ENCODE results near the gene KTI12. TPM values are rescaled to one million over a fixed set of nuclear protein-coding genes. Genes with fewer than 3 reads are reported as not detected.

The KTI12 gene
- polyA plus RNA-seq, 1 of the 3 experiments (the other 2 are of a cell fraction), result 13.7 TPM

GRCh38 chr1:51982161-51982560, 51.4 kb downstream of the KTI12 start:
- Histone ChIP-seq H3K4me2 (no peak overlapping the region), H2AFZ (ENCODE audit: low read depth) (no peak overlapping the region), H4K20me1 (ENCODE audit: insufficient read depth) (no peaks in the 10 kb centered on the region), H3K36me3 (replicated peaks in 1 of 2; ENCODE audit: control insufficient read depth in 1 of 2, insufficient read depth in 2 of 2, low read length in 1 of 2) (peaks cover 0 to 13% of the 10 kb centered on the region in 2 experiments), H3K27me3 (ENCODE audit: insufficient read depth) (no peaks in the 10 kb centered on the region), H3K9ac (no peak overlapping the region), H3K9me2 (no peaks in the 10 kb centered on the region), H3K4me1 (ENCODE audit: control insufficient read depth in 1 of 2, insufficient read depth in 2 of 2, low read depth in 1 of 2, low read length in 1 of 2) (peaks cover 5 to 22% of the 10 kb centered on the region in 2 experiments; a peak in 2 of 4 replicates), H3K4me3 (ENCODE audit: low read depth in 2 of 2, low read length in 1 of 2) (no peak overlapping the region), H3F3A (replicated peaks; ENCODE audit: insufficient read depth) (peaks cover 4% of the 10 kb centered on the region), H3K79me2 (ENCODE audit: insufficient read depth) (peaks cover 78% of the 10 kb centered on the region), H3K9me3 (no peaks in the 10 kb centered on the region), H3K27ac (ENCODE audit: low read depth in 2 of 2, low read length in 1 of 2) (no peak overlapping the region)
- POLR2A ChIA-PET, result no interaction called here
- CTCF ChIA-PET, result interaction anchor here (0.7 kb wide), 1 partner anchor 33 kb away, joined by 3 read pairs; no protein-coding TSS in a partner anchor
- TF ChIP-seq EZH2phosphoT487 (IDR thresholded peaks at IDR 0.05; ENCODE audit: borderline replicate concordance, low read depth) (no peak), JUND (IDR thresholded peaks at IDR 0.05) (no peak), FOXJ3 (CRISPR knock-in tag; IDR thresholded peaks at IDR 0.05) (no peak), SIN3A (IDR thresholded peaks at IDR 0.05; ENCODE audit: borderline replicate concordance, low read depth, low read length) (no peak), GATA2 (CRISPR knock-in tag; IDR thresholded peaks at IDR 0.05) (no peak), POLR2AphosphoS5 (IDR thresholded peaks at IDR 0.05; ENCODE audit: low read depth, low read length) (no peak), RCOR1 (IDR thresholded peaks at IDR 0.05; ENCODE audit: low read length) (no peak)
- 98% methylated on average over 3 of the region's 3 CpGs for WGBS (ENCODE audit: low lambda C conversion rate)
- no peak for DNase-seq

Small RNAs within 50 kb of the gene (small RNA-seq; reads per million reads assigned to genes)
- 0 reads per million in 7 experiments for gene RN7SL290P

Other genes with a start within 250 kb of the KTI12 start
- 83.9 and 84.8 TPM in 2 replicates for gene NRDC, start 155.1 kb downstream of the KTI12 start, polyA plus RNA-seq (2012; rRNA removed)
- gene RAB3B, start 43.1 kb downstream of the KTI12 start, polyA plus RNA-seq (2012; rRNA removed), result 10.2 and 12.4 TPM in 2 replicates
- 37.2 and 42.2 TPM in 2 replicates for gene TXNDC12, start 21.4 kb upstream of the KTI12 start, polyA plus RNA-seq (2012; rRNA removed)
- 26.1 and 40.3 TPM in 2 replicates for gene BTF3L4, start 22.5 kb upstream of the KTI12 start, polyA plus RNA-seq (2012; rRNA removed)
- 4.1 and 5.4 TPM in 2 replicates for gene ZFYVE9, start 108.3 kb upstream of the KTI12 start, polyA plus RNA-seq (2012; rRNA removed)

Data from SK-N-SH (cell line).